ENCODE measurements around the gene RING1. TPM values are rescaled to one million over a fixed set of nuclear protein-coding genes. Genes with fewer than 3 reads are reported as not detected.

The RING1 gene
- total RNA-seq, 3 donors from 2014 or later = 11.8 to 20.6 (median 19.5) TPM

DNA sequence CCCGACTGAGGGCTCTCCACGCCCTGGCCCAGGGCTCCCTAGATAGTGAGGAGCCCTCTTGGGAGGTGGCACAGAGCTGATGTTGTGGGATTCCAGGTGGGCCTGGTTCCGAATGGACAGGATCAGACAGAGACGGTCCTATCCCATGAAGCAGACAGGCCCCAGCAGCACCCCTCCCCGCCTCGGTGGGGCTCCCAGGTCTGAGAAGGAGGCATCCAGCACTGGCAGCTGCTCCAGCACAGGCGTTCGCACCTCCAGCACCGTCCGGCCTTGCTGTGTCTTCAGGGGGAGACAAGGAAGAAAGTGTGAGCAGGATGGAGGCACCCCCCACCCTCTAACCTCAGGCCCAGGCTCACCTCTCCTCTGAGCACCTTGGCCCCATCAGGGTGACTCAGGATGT, 44.8 kb upstream of the RING1 start:
- Histone ChIP-seq H3K9me3 (no peaks in the 10 kb centered on the region), H3K27me3 (no peaks in the 10 kb centered on the region), H3K4me3 (no peak overlapping the region), H3K36me3 (no peaks in the 10 kb centered on the region), H3K4me1 (peaks cover 4 to 7% of the 10 kb centered on the region in 2 donors), H3K27ac (no peak overlapping the region)
- TF ChIP-seq POLR2A (IDR thresholded peaks at IDR 0.05) (no peak), CTCF (IDR thresholded peaks at IDR 0.05) (no peak), POLR2AphosphoS5 (IDR thresholded peaks at IDR 0.05) (no peak)
- intact Hi-C loops (cut with DNase I; ENCODE audit: low total_unique reads) = no loop called here
- DNase-seq (ENCODE audit: low spot score in 2 of 2) = no peak

GRCh38 chr6:33164176-33164575, 44.1 kb upstream of the RING1 start:
- H3K4me3 ChIP-seq = no peak overlapping the region
- H3K36me3 ChIP-seq = no peaks in the 10 kb centered on the region
- H3K27me3 ChIP-seq = no peaks in the 10 kb centered on the region
- H3K9me3 ChIP-seq = no peaks in the 10 kb centered on the region
- intact Hi-C loops (cut with DNase I; ENCODE audit: low total_unique reads) = no loop called here
- H3K4me1 ChIP-seq = peaks cover 4 to 7% of the 10 kb centered on the region in 2 donors
- no peak for DNase-seq (ENCODE audit: low spot score in 2 of 2)
- TF ChIP-seq POLR2A (IDR thresholded peaks at IDR 0.05) (no peak), CTCF (IDR thresholded peaks at IDR 0.05) (no peak), POLR2AphosphoS5 (IDR thresholded peaks at IDR 0.05) (no peak)
- no peak overlapping the region for H3K27ac ChIP-seq

- Histone ChIP-seq H3K4me3 (no peak overlapping the region), H3K4me1 (peaks cover 4 to 7% of the 10 kb centered on the region in 2 donors), H3K36me3 (no peaks in the 10 kb centered on the region), H3K27me3 (no peaks in the 10 kb centered on the region), H3K9me3 (no peaks in the 10 kb centered on the region), H3K27ac (no peak overlapping the region)
- TF ChIP-seq POLR2A (IDR thresholded peaks at IDR 0.05) (no peak), CTCF (IDR thresholded peaks at IDR 0.05) (no peak), POLR2AphosphoS5 (IDR thresholded peaks at IDR 0.05) (no peak)
- intact Hi-C loops (cut with DNase I; ENCODE audit: low total_unique reads) = no loop called here
- no peak for DNase-seq (ENCODE audit: low spot score in 2 of 2)
These were observed 43.5 kb upstream of the RING1 start for GRCh38 chr6:33164665-33165373.

GRCh38 chr6:33165581-33166258, 42.6 kb upstream of the RING1 start:
- Histone ChIP-seq H3K36me3 (no peaks in the 10 kb centered on the region), H3K4me1 (peaks cover 4 to 7% of the 10 kb centered on the region in 2 donors), H3K4me3 (no peak overlapping the region), H3K9me3 (no peaks in the 10 kb centered on the region), H3K27me3 (no peaks in the 10 kb centered on the region), H3K27ac (no peak overlapping the region)
- intact Hi-C loops (cut with DNase I; ENCODE audit: low total_unique reads) = no loop called here
- no peak for DNase-seq (ENCODE audit: low spot score in 2 of 2)
- no peak for TF ChIP-seq POLR2AphosphoS5 (IDR thresholded peaks at IDR 0.05)
- TF ChIP-seq POLR2A (IDR thresholded peaks at IDR 0.05) = no peak
- no peak for TF ChIP-seq CTCF (IDR thresholded peaks at IDR 0.05)

- Histone ChIP-seq H3K36me3 (no peaks in the 10 kb centered on the region), H3K27me3 (no peaks in the 10 kb centered on the region), H3K4me1 (peaks cover under 1 to 7% of the 10 kb centered on the region in 2 donors), H3K4me3 (no peak overlapping the region), H3K27ac (no peak overlapping the region), H3K9me3 (no peaks in the 10 kb centered on the region)
- intact Hi-C loops (cut with DNase I; ENCODE audit: low total_unique reads) = no loop called here
- no peak for DNase-seq (ENCODE audit: low spot score in 2 of 2)
- TF ChIP-seq CTCF (IDR thresholded peaks at IDR 0.05) (no peak), POLR2A (IDR thresholded peaks at IDR 0.05) (no peak), POLR2AphosphoS5 (IDR thresholded peaks at IDR 0.05) (no peak)
These were observed 41.9 kb upstream of the RING1 start for GRCh38 chr6:33166363-33166762.

Measured in breast epithelium (tissue), 4 donors.